HG02885 (cell line): ENCODE data around the gene WNT3A.
A peak's percentile ranks its signal among the peaks of the same experiment; 100 is the strongest.

Source experiments
- ATAC-seq: cut with Tn5 transposase; IDR thresholded peaks from one replicate; pipeline ENCODE4 v1.9.1; 2021; ENCODE audit warnings: mild to moderate bottlenecking; ENCODE audit not compliant: unreplicated experiment, poor library complexity

The WNT3A gene

GRCh38 chr1:228109073-228109961, 102.5 kb downstream of the WNT3A start, which contains the start of gene MRPL55:
TSS of gene MRPL55 (minus strand) at chr1:228109299. CDS start at chr1:228108260, 1,039 bp downstream.
- peak; percentile 89 for ATAC-seq

DNA sequence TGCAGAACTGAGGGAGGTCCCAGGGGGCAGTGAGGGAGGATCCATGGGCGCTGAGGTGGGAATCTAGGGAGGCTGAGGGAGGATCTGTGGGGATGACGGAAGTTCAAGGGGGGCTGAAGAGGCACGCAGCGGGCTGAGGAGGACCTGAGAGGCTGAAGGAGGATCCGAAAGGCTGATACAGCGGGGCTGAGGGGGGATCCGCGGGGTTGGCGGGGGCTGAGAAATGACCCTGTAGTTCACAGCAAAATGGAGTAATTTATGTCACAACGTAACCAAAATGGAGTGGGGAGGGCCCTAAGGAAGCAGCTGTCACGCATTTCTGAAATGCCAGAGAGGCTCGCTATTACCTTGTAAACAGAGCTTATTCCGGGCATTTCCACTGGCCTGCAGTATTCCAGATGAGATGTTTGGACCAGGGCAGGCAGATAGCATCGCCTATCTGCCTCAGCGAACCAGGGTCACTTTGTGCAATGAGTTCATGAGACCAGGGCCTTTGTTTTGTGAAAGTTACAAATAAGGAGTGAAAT, 103.2 kb downstream of the WNT3A start:
- ATAC-seq, result no peak

- no peak for ATAC-seq
Observed at GRCh38 chr1:228110556-228110955, 103.8 kb downstream of the WNT3A start.
